ENCODE results near the gene RANBP3L. TPM values are rescaled to one million over a fixed set of nuclear protein-coding genes. Genes with fewer than 3 reads are reported as not detected.
A peak's percentile ranks its signal among the peaks of the same experiment; 100 is the strongest.
"Not testable (repeated sequence)": the region's sequence is repeated elsewhere in the genome, so short reads cannot be mapped to it uniquely, and the experiment has no call there.

RANBP3L gene
- total RNA-seq: 0.13 TPM in 1 of 2 replicates, not detected in the other

- POLR2A ChIA-PET: no interaction called here
These were observed at the start of gene RANBP3L for GRCh38 chr5:36301858-36302603. RANBP3L (minus strand) TSS chr5:36301902; CDS start chr5:36301416, 486 bp downstream.

GRCh38 chr5:36346896-36347690 lies 45.4 kb upstream of the RANBP3L start:
- no peak for ATAC-seq (ENCODE audit: low read depth)
- intact Hi-C loops (cut with micrococcal nuclease): no loop called here
- Mint-ChIP-seq H3K4me1 (no peaks in the 10 kb centered on the region), H3K9me3 (no peaks in the 10 kb centered on the region), H3K27me3 (peaks cover 3% of the 10 kb centered on the region), H3K36me3 (ENCODE audit: low read depth) (no peaks in the 10 kb centered on the region), H3K4me3 (no peak overlapping the region), H3K27ac (no peak overlapping the region)
- ChIA-PET CTCF (no interaction called here), POLR2A (no interaction called here)
- no peak for TF ChIP-seq CTCF (IDR thresholded peaks at IDR 0.05)
- no peak for DNase-seq

More at GRCh38 chr5:36301858-36302603, at the start of gene RANBP3L:
- ATAC-seq (ENCODE audit: low read depth) (peak; percentile 42), DNase-seq (no peak)
- intact Hi-C loops (cut with micrococcal nuclease): no loop called here
- Mint-ChIP-seq H3K36me3 (ENCODE audit: low read depth) (no peaks in the 10 kb centered on the region), H3K9me3 (no peaks in the 10 kb centered on the region), H3K4me3 (no peak within 1 kb of the TSS), H3K4me1 (peaks cover 5% of the 10 kb centered on the region), H3K27me3 (peaks cover 2% of the 10 kb centered on the region), H3K27ac (no peak within 1 kb of the TSS)
- CTCF ChIA-PET: interaction anchor here (0.8 kb wide), 1 partner anchor 40 kb away, joined by 3 read pairs; no protein-coding TSS in a partner anchor
- no peak for TF ChIP-seq CTCF (IDR thresholded peaks at IDR 0.05)

- peaks cover 2% of the 10 kb centered on the region for H3K9me3 Mint-ChIP-seq
- CTCF ChIA-PET: no interaction called here
- no peaks in the 10 kb centered on the region for H3K4me1 Mint-ChIP-seq
- DNase-seq: no peak
- no peak for ATAC-seq (ENCODE audit: low read depth)
- intact Hi-C loops (cut with micrococcal nuclease): no loop called here
- H3K27ac Mint-ChIP-seq: no peak overlapping the region
- H3K36me3 Mint-ChIP-seq (ENCODE audit: low read depth): no peaks in the 10 kb centered on the region
- H3K27me3 Mint-ChIP-seq: no peaks in the 10 kb centered on the region
- POLR2A ChIA-PET: no interaction called here
- TF ChIP-seq CTCF (IDR thresholded peaks at IDR 0.05): no peak
- no peak overlapping the region for H3K4me3 Mint-ChIP-seq
These were observed 43.2 kb upstream of the RANBP3L start for GRCh38 chr5:36344899-36345298.

- intact Hi-C loops (cut with micrococcal nuclease): not testable (repeated sequence)
These were observed 40.0 kb upstream of the RANBP3L start for GRCh38 chr5:36341720-36342119.

GRCh38 chr5:36337597-36337996 lies 35.9 kb upstream of the RANBP3L start:
- Mint-ChIP-seq H3K27me3 (peaks cover 8% of the 10 kb centered on the region), H3K4me3 (no peak overlapping the region), H3K36me3 (ENCODE audit: low read depth) (no peaks in the 10 kb centered on the region), H3K9me3 (peaks cover 2% of the 10 kb centered on the region), H3K4me1 (no peaks in the 10 kb centered on the region), H3K27ac (no peak overlapping the region)
- TF ChIP-seq CTCF (IDR thresholded peaks at IDR 0.05): no peak
- intact Hi-C loops (cut with micrococcal nuclease): no loop called here
- ATAC-seq (ENCODE audit: low read depth): no peak
- ChIA-PET POLR2A (no interaction called here), CTCF (no interaction called here)
- DNase-seq: no peak

More at GRCh38 chr5:36341720-36342119, 40.0 kb upstream of the RANBP3L start:
- H3K4me3 Mint-ChIP-seq; H3K4me1 Mint-ChIP-seq; H3K36me3 Mint-ChIP-seq (ENCODE audit: low read depth); CTCF ChIA-PET; POLR2A ChIA-PET; H3K9me3 Mint-ChIP-seq; DNase-seq; ATAC-seq (ENCODE audit: low read depth); H3K27ac Mint-ChIP-seq; H3K27me3 Mint-ChIP-seq: not testable (repeated sequence)

Measured in activated B cell treated with CpG ODN at 0.5 μM for 24 hours (primary cell).